HCT116 (cell line): ENCODE measurements around the gene HHAT. TPM values are rescaled to one million over a fixed set of nuclear protein-coding genes. Genes with fewer than 3 reads are reported as not detected.

ENCODE experiments used
- ATAC-seq: fragments of 200-7000 bp; cut with Tn5 transposase; 2 replicates; pipeline ENCODE4 v1.9.1; 2020; ENCODE audit warnings: mild to moderate bottlenecking, moderate library complexity
- BruUV-seq: library from RNA; stranded (reverse); fragments of 400-500 nt; replicated peaks from 2 replicates; lab custom pipeline; 2021; lab: Mats Ljungman, UMichigan
- CTCF ChIA-PET: fragments of 300-600 bp; sonication (Branson Sonifier 250); formaldehyde crosslinking; loops from one replicate; lab custom pipeline; 2021; ENCODE audit warnings: antibody characterized with exemption; lab: Charles Lee
- POLR2A ChIA-PET: fragments of 300-600, 350-600 bp; sonication (Branson Sonifier 250); formaldehyde crosslinking; loops from one replicate; lab custom pipeline; 2021; ENCODE audit warnings: antibody characterized with exemption; lab: Charles Lee
- RAD21 ChIA-PET, 2 experiments: fragments of 300-600 bp; sonication (Branson Sonifier 250); formaldehyde crosslinking; loops; one replicate each; lab custom pipeline; 2023; ENCODE audit warnings: low total read pairs in 2 of 2; ENCODE audit not compliant: uncharacterized antibody in 2 of 2, unreplicated experiment in 2 of 2, low non-redundant PET in 1 of 2; lab: Charles Lee
- DNase-seq: peaks from one replicate; pipeline ENCODE4 v3.0.0-alpha.2; 2010; ENCODE audit warnings: low read depth, low spot score
- H2AFZ ChIP-seq: fragments of 200-600 bp; shearing (Covaris generic), sonication (generic); 2 replicates; pipeline ENCODE4 v1.6.1; 2017; ENCODE audit warnings: low read depth, mixed run types, mixed read lengths, antibody characterized with exemption, low read length; ENCODE audit not compliant: poor library complexity, severe bottlenecking
- H3K27ac ChIP-seq: 2 replicates; pipeline ENCODE4 v1.5.1; 2012; ENCODE audit warnings: low read depth, low read length
- H3K27me3 ChIP-seq: fragments of 200-600 bp; sonication (generic); 2 replicates; pipeline ENCODE4 v1.6.1; 2016; ENCODE audit warnings: mixed run types, low read length, mixed read lengths; ENCODE audit not compliant: insufficient read depth
- H3K36me3 ChIP-seq, 2 experiments: fragments of 200-500 bp in 1 of 2; fragments of 200-600 bp in 1 of 2; sonication (Bioruptor generic) in 1 of 2; sonication (generic) in 1 of 2; 2 replicates each; pipeline versions ENCODE4 v1.5.1 to v1.6.1; 2014 to 2016; ENCODE audit warnings: low read length in 2 of 2, inconsistent platforms in 1 of 2, mixed read lengths in 1 of 2, mixed run types in 1 of 2; ENCODE audit not compliant: insufficient read depth in 2 of 2, control insufficient read depth in 1 of 2
- H3K4me1 ChIP-seq, 2 experiments: fragments of 200-600 bp in 1 of 2; sonication (generic) in 1 of 2; 2 replicates each; pipeline versions ENCODE4 v1.5.1 to v1.6.1; 2012 to 2017; ENCODE audit warnings: low read length in 2 of 2, inconsistent platforms in 1 of 2, mild to moderate bottlenecking in 1 of 2, mixed read lengths in 1 of 2, mixed run types in 1 of 2, moderate library complexity in 1 of 2; ENCODE audit not compliant: insufficient read depth in 2 of 2, control insufficient read depth in 1 of 2
- H3K4me2 ChIP-seq: fragments of 200-600 bp; sonication (generic); 2 replicates; pipeline ENCODE4 v1.6.1; 2017; ENCODE audit warnings: mixed run types, low read length, mixed read lengths
- H3K4me3 ChIP-seq, 2 experiments: fragments of 200-600 bp in 1 of 2; sonication (generic) in 1 of 2; replicated peaks in 1 of 2; 2 replicates each; pipeline ENCODE4 v1.5.1; 2011 to 2016; ENCODE audit warnings: low read length in 2 of 2, control low read depth in 1 of 2, low read depth in 1 of 2, mild to moderate bottlenecking in 1 of 2, mixed read lengths in 1 of 2, mixed run types in 1 of 2
- H3K79me2 ChIP-seq: fragments of 200-600 bp; sonication (generic); 2 replicates; pipeline ENCODE4 v1.6.1; 2017; ENCODE audit warnings: mild to moderate bottlenecking, mixed run types, low read length, moderate library complexity, mixed read lengths; ENCODE audit not compliant: insufficient read depth
- H3K9ac ChIP-seq: fragments of 200-600 bp; sonication (generic); 2 replicates; pipeline ENCODE4 v1.6.1; 2016; ENCODE audit warnings: low read length, mixed read lengths
- H3K9me2 ChIP-seq: fragments of 200-600 bp; sonication (generic), shearing (Covaris generic); 2 replicates; pipeline ENCODE4 v1.6.1; 2017; ENCODE audit warnings: mixed run types, mild to moderate bottlenecking, moderate library complexity; ENCODE audit not compliant: insufficient read depth
- H3K9me3 ChIP-seq, 2 experiments: fragments of 200-500 bp in 1 of 2; fragments of 200-600 bp in 1 of 2; sonication (Bioruptor generic) in 1 of 2; sonication (generic) in 1 of 2; 2 replicates each; pipeline ENCODE4 v1.6.1; 2014 to 2017; ENCODE audit warnings: low read length in 2 of 2, mixed read lengths in 2 of 2, inconsistent platforms in 1 of 2, low read depth in 1 of 2, mild to moderate bottlenecking in 1 of 2, mixed run types in 1 of 2, moderate library complexity in 1 of 2; ENCODE audit not compliant: control insufficient read depth in 1 of 2, insufficient read depth in 1 of 2
- H4K20me1 ChIP-seq: fragments of 200-600 bp; sonication (generic), shearing (Covaris generic); 2 replicates; pipeline ENCODE4 v1.6.1; 2017; ENCODE audit warnings: mixed run types, mild to moderate bottlenecking, moderate library complexity; ENCODE audit not compliant: insufficient read depth
- EGR1 ChIP-seq: IDR thresholded peaks from 2 replicates; pipeline ENCODE4 v1.6.1; 2012; ENCODE audit warnings: low read depth
- ELF1 ChIP-seq: IDR thresholded peaks from 2 replicates; pipeline ENCODE4 v1.6.1; 2012; ENCODE audit warnings: low read depth, borderline replicate concordance
- FOSL1 ChIP-seq: IDR thresholded peaks from 2 replicates; pipeline ENCODE4 v1.6.1; 2012; ENCODE audit warnings: low read depth
- POLR2A ChIP-seq: IDR thresholded peaks from 2 replicates; pipeline ENCODE4 v1.7.0; 2011; ENCODE audit warnings: borderline replicate concordance; ENCODE audit not compliant: insufficient read depth, insufficient read length; ENCODE audit errors: extremely low read depth
- POLR2AphosphoS5 ChIP-seq: IDR thresholded peaks from 2 replicates; pipeline ENCODE4 v1.6.1; 2011; ENCODE audit warnings: mild to moderate bottlenecking, low read depth, low read length, moderate library complexity
- RAD21 ChIP-seq: IDR thresholded peaks from 2 replicates; pipeline ENCODE4 v1.6.1; 2012; ENCODE audit warnings: low read depth, mild to moderate bottlenecking
- SP1 ChIP-seq: IDR thresholded peaks from 2 replicates; pipeline ENCODE4 v1.6.1; 2012; ENCODE audit warnings: low read depth
- SRF ChIP-seq: IDR thresholded peaks from 2 replicates; pipeline ENCODE4 v1.6.1; 2012; ENCODE audit warnings: low read depth
- ZFX ChIP-seq: fragments of 450-650 bp; IDR thresholded peaks from 2 replicates; pipeline ENCODE4 v1.6.1; 2017
- intact Hi-C: fragments of 100-400 bp; cut with micrococcal nuclease; formaldehyde crosslinking; loops from 2 replicates; pipeline ENCODE4 v1.10.0; 2022
- total RNA-seq: library from RNA; stranded (reverse); gene quantifications from one replicate; pipeline ENCODE4 v1.2.1, GENCODE V29; 2021; ENCODE audit not compliant: unreplicated experiment
- TF ChIP-seq, protein P1 (sequence below), 3 experiments: fragments of 200-600 bp in 1 of 3; sonication (generic) in 1 of 3; IDR thresholded peaks in 2 of 3; conservative IDR thresholded peaks in 1 of 3; 2 replicates each; pipeline ENCODE4 v1.5.1; 2012 to 2017; ENCODE audit warnings: low read depth in 2 of 3, low read length in 2 of 3, antibody characterized with exemption in 1 of 3, borderline replicate concordance in 1 of 3, control low read depth in 1 of 3, mild to moderate bottlenecking in 1 of 3, mixed read lengths in 1 of 3, mixed run types in 1 of 3, moderate library complexity in 1 of 3; ENCODE audit not compliant: insufficient read depth in 1 of 3
- TF ChIP-seq, protein P2 (sequence below): IDR thresholded peaks from 2 replicates; pipeline ENCODE4 v1.6.1; 2011; ENCODE audit warnings: mild to moderate bottlenecking, low read length, moderate library complexity; ENCODE audit not compliant: insufficient replicate concordance; ENCODE audit errors: extremely low read depth
- TF ChIP-seq, protein P3 (sequence below): IDR thresholded peaks from 2 replicates; pipeline ENCODE4 v1.6.1; 2012

The HHAT gene
- total RNA-seq, 1 experiment from 2014 or later: 2.7 TPM

DNA sequence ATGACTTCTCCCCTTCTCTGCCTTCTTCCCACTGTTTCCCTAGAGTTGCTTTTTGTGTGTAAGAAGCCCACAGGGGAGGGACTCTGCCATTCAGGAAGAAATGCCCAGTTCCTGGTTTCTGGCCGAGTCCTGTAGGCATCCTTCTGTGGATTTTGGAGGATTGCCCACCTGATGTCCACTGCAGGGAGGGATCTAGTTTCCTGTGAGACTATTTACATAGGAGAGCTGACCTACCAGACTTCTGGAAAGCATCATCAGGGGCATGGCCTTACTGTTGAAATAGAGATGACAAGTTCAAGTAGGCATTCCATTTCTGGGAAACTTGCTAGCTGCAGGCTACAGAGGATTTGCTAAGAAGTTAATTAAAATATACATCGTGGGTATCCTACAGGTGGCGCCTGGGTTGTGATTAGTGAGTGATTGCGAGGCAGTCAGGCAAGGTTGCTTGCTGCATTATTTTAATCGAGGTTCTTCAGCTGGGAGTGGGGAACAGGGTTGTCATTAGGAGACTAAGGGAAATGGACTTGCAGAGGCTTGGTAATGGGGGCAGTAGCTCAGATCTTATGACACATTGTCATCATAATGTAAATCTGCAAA is 148.7 kb downstream of the HHAT start:
- Histone ChIP-seq H3K4me1 (no peaks in the 10 kb centered on the region), H3K9me3 (no peaks in the 10 kb centered on the region), H3K9me2 (no peaks in the 10 kb centered on the region), H3K4me3 (no peak overlapping the region), H3K36me3 (no peaks in the 10 kb centered on the region), H3K27ac (no peak overlapping the region), H3K79me2 (no peaks in the 10 kb centered on the region), H3K27me3 (peaks cover 45% of the 10 kb centered on the region), H3K9ac (no peak overlapping the region), H2AFZ (no peak overlapping the region), H4K20me1 (no peaks in the 10 kb centered on the region), H3K4me2 (no peak overlapping the region)
- TF ChIP-seq EGR1: no peak
- TF ChIP-seq, protein P1, sequence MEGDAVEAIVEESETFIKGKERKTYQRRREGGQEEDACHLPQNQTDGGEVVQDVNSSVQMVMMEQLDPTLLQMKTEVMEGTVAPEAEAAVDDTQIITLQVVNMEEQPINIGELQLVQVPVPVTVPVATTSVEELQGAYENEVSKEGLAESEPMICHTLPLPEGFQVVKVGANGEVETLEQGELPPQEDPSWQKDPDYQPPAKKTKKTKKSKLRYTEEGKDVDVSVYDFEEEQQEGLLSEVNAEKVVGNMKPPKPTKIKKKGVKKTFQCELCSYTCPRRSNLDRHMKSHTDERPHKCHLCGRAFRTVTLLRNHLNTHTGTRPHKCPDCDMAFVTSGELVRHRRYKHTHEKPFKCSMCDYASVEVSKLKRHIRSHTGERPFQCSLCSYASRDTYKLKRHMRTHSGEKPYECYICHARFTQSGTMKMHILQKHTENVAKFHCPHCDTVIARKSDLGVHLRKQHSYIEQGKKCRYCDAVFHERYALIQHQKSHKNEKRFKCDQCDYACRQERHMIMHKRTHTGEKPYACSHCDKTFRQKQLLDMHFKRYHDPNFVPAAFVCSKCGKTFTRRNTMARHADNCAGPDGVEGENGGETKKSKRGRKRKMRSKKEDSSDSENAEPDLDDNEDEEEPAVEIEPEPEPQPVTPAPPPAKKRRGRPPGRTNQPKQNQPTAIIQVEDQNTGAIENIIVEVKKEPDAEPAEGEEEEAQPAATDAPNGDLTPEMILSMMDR (IDR thresholded peaks at IDR 0.05 in 2 of 3, conservative IDR thresholded peaks at IDR 0.05 in 1 of 3; ENCODE audit: borderline replicate concordance in 1 of 3, insufficient read depth in 1 of 3, low read depth in 2 of 3, low read length in 2 of 3): 0 out of 6 replicates have a peak, but pooled peaks of 1 of the 3 experiments have one; percentile 20
- TF ChIP-seq SRF: no peak
- intact Hi-C loops: no loop called here
- ChIA-PET POLR2A (no interaction called here), RAD21 (no interaction called here), CTCF (no interaction called here)
- no TSS peak for BruUV-seq
- DNase-seq: peak; percentile 2
- ATAC-seq: peak; percentile 60; the same call in 1 of the 2 replicates

DNA sequence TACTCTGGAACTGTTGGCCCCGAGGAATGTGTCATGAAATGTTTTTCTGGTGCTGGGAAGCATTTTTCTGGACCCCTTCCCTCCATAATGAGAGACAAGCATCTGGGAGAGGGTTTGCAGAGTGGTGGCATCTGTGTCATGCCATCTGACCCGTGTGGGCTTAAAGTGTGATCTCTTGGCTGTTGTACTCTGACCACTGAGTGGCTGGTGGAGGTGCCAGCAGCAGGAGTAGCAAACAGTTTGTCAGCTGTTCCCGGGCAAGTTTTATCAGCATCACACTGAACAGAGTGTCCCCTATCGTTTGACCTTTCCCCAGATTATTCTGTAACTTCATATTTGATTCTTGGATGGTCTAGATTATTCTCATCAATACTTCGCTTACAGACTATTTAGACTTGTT is 150.1 kb downstream of the HHAT start:
- no peak for ATAC-seq
- POLR2A ChIA-PET: no interaction called here
- no peak for TF ChIP-seq POLR2A
- TF ChIP-seq, protein P2, sequence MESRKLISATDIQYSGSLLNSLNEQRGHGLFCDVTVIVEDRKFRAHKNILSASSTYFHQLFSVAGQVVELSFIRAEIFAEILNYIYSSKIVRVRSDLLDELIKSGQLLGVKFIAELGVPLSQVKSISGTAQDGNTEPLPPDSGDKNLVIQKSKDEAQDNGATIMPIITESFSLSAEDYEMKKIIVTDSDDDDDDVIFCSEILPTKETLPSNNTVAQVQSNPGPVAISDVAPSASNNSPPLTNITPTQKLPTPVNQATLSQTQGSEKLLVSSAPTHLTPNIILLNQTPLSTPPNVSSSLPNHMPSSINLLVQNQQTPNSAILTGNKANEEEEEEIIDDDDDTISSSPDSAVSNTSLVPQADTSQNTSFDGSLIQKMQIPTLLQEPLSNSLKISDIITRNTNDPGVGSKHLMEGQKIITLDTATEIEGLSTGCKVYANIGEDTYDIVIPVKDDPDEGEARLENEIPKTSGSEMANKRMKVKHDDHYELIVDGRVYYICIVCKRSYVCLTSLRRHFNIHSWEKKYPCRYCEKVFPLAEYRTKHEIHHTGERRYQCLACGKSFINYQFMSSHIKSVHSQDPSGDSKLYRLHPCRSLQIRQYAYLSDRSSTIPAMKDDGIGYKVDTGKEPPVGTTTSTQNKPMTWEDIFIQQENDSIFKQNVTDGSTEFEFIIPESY: no peak
- TF ChIP-seq, protein P3, sequence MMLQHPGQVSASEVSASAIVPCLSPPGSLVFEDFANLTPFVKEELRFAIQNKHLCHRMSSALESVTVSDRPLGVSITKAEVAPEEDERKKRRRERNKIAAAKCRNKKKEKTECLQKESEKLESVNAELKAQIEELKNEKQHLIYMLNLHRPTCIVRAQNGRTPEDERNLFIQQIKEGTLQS: no peak
- no peak for TF ChIP-seq SP1
- TF ChIP-seq ELF1: no peak
- TF ChIP-seq POLR2AphosphoS5: no peak
- TF ChIP-seq RAD21: no peak
- no peak for TF ChIP-seq ZFX
- no peak for TF ChIP-seq FOSL1
- DNase-seq: no peak
- RAD21 ChIA-PET: no interaction called here
- CTCF ChIA-PET: no interaction called here
- intact Hi-C loops: no loop called here
- H4K20me1 ChIP-seq: no peaks in the 10 kb centered on the region
- no peak overlapping the region for H3K9ac ChIP-seq
- H3K4me2 ChIP-seq: no peak overlapping the region
- H3K36me3 ChIP-seq: no peaks in the 10 kb centered on the region
- H3K4me3 ChIP-seq: no peak overlapping the region
- H3K9me2 ChIP-seq: no peaks in the 10 kb centered on the region
- BruUV-seq: no TSS peak
- no peaks in the 10 kb centered on the region for H3K9me3 ChIP-seq
- H3K79me2 ChIP-seq: no peaks in the 10 kb centered on the region
- no peak overlapping the region for H3K27ac ChIP-seq
- no peak overlapping the region for H2AFZ ChIP-seq
- peaks cover 44% of the 10 kb centered on the region for H3K27me3 ChIP-seq
- H3K4me1 ChIP-seq: no peaks in the 10 kb centered on the region
